Lower leg skin (tissue), 3 donors: ENCODE data around the gene TANGO6.

Experiments used
- CTCF ChIP-seq, 3 donors: fragments of 450-650 bp; IDR thresholded peaks; one replicate each; pipeline ENCODE4 v1.5.1; 2016; ENCODE audit warnings: antibody characterized with exemption in 3 of 3, mild to moderate bottlenecking in 3 of 3, moderate library complexity in 2 of 3
- POLR2A ChIP-seq, 2 donors: fragments of 450-650 bp; IDR thresholded peaks; one replicate each; pipeline ENCODE4 v1.6.1; 2016 to 2017; ENCODE audit warnings: antibody characterized with exemption in 2 of 2, mild to moderate bottlenecking in 1 of 2, moderate library complexity in 1 of 2

- TF ChIP-seq CTCF (IDR thresholded peaks at IDR 0.05) (no peak), POLR2A (IDR thresholded peaks at IDR 0.05) (no peak)
These were observed 50.7 kb downstream of the TANGO6 start for GRCh38 chr16:68893710-68894705.
